HEK293 (cell line): ENCODE measurements around the gene DUSP12.

Source experiments
- CTCF ChIA-PET: fragments of 350-600 bp; formaldehyde crosslinking; extraction: SDS; loops from one replicate; lab custom pipeline; 2021; ENCODE audit warnings: antibody characterized with exemption; lab: Yijun Ruan, JAX
- POLR2A ChIA-PET: fragments of 300-600 bp; formaldehyde crosslinking; extraction: SDS; loops from one replicate; lab custom pipeline; 2020; ENCODE audit warnings: antibody characterized with exemption, inconsistent platforms; lab: Yijun Ruan, JAX
- H3K27ac ChIP-seq: fragments of 200-500 bp; sonication (Bioruptor generic); 2 replicates; pipeline ENCODE4 v1.5.1; 2014; ENCODE audit warnings: low read depth, low read length, control low read depth, inconsistent platforms; ENCODE audit errors: extremely low read depth
- H3K36me3 ChIP-seq, 2 experiments: fragments of 200-500 bp in 1 of 2; sonication (Bioruptor generic) in 1 of 2; 1 replicate in 1 of 2; 2 replicates in 1 of 2; pipeline ENCODE4 v1.5.1; 2014 to 2017; ENCODE audit warnings: inconsistent platforms in 2 of 2, low read length in 2 of 2; ENCODE audit not compliant: control insufficient read depth in 2 of 2, insufficient read depth in 1 of 2
- H3K4me1 ChIP-seq: fragments of 200-500 bp; sonication (Bioruptor generic); 2 replicates; pipeline ENCODE4 v1.5.1; 2014; ENCODE audit warnings: mild to moderate bottlenecking, low read length, inconsistent platforms; ENCODE audit not compliant: control insufficient read depth, insufficient read depth
- H3K4me3 ChIP-seq: 2 replicates; pipeline ENCODE4 v1.5.1; 2011; ENCODE audit warnings: low read depth, mild to moderate bottlenecking, control low read depth, low read length, moderate library complexity
- H3K9me3 ChIP-seq: fragments of 200-500 bp; sonication (Bioruptor generic); 2 replicates; pipeline ENCODE4 v1.5.1; 2014; ENCODE audit warnings: low read depth, low read length, inconsistent platforms; ENCODE audit not compliant: control insufficient read depth, insufficient read depth
- HIC1 ChIP-seq: fragments of 450-650 bp; formaldehyde crosslinking; IDR thresholded peaks from 2 replicates; pipeline ENCODE4 v1.5.1; 2016; ENCODE audit warnings: missing biosample characterization, missing genetic modification characterization
- IKZF3 ChIP-seq: fragments of 450-650 bp; IDR thresholded peaks from 2 replicates; pipeline ENCODE4 v1.5.0; 2018; ENCODE audit warnings: missing biosample characterization, mild to moderate bottlenecking, missing genetic modification characterization, moderate library complexity
- KLF8 ChIP-seq: fragments of 450-650 bp; formaldehyde crosslinking; IDR thresholded peaks from 2 replicates; pipeline ENCODE4 v1.5.1; 2016; ENCODE audit warnings: missing biosample characterization, missing genetic modification characterization
- SP3 ChIP-seq: fragments of 450-650 bp; formaldehyde crosslinking; IDR thresholded peaks from 2 replicates; pipeline ENCODE4 v1.5.1; 2016; ENCODE audit warnings: missing biosample characterization, missing genetic modification characterization
- SP7 ChIP-seq: fragments of 450-650 bp; formaldehyde crosslinking; IDR thresholded peaks from 2 replicates; pipeline ENCODE4 v1.5.1; 2016; ENCODE audit warnings: missing biosample characterization, missing genetic modification characterization
- ZBTB17 ChIP-seq: fragments of 450-650 bp; formaldehyde crosslinking; IDR thresholded peaks from 2 replicates; pipeline ENCODE4 v1.5.1; 2016; ENCODE audit warnings: missing biosample characterization, missing genetic modification characterization
- ZBTB48 ChIP-seq: fragments of 450-650 bp; formaldehyde crosslinking; IDR thresholded peaks from 2 replicates; pipeline ENCODE4 v1.5.1; 2016; ENCODE audit warnings: missing biosample characterization, missing genetic modification characterization
- ZBTB6 ChIP-seq: fragments of 450-650 bp; formaldehyde crosslinking; IDR thresholded peaks from 2 replicates; pipeline ENCODE4 v1.5.1; 2017; ENCODE audit warnings: missing biosample characterization, missing genetic modification characterization
- ZNF10 ChIP-seq: fragments of 450-650 bp; formaldehyde crosslinking; IDR thresholded peaks from 2 replicates; pipeline ENCODE4 v1.5.1; 2017; ENCODE audit warnings: missing biosample characterization, missing genetic modification characterization
- ZNF121 ChIP-seq: fragments of 450-650 bp; formaldehyde crosslinking; IDR thresholded peaks from 2 replicates; pipeline ENCODE4 v1.5.1; 2016; ENCODE audit warnings: missing biosample characterization, missing genetic modification characterization
- ZNF146 ChIP-seq: fragments of 450-650 bp; formaldehyde crosslinking; IDR thresholded peaks from 2 replicates; pipeline ENCODE4 v1.5.1; 2016; ENCODE audit warnings: missing biosample characterization, missing genetic modification characterization
- ZNF350 ChIP-seq: fragments of 450-650 bp; formaldehyde crosslinking; IDR thresholded peaks from 2 replicates; pipeline ENCODE4 v1.5.0; 2017; ENCODE audit warnings: missing biosample characterization, mild to moderate bottlenecking, missing genetic modification characterization
- ZNF391 ChIP-seq: fragments of 450-650 bp; formaldehyde crosslinking; IDR thresholded peaks from 2 replicates; pipeline ENCODE4 v1.5.1; 2016; ENCODE audit warnings: low read depth, missing biosample characterization, missing genetic modification characterization, borderline replicate concordance
- ZNF404 ChIP-seq: fragments of 450-650 bp; formaldehyde crosslinking; IDR thresholded peaks from 2 replicates; pipeline ENCODE4 v1.5.1; 2017; ENCODE audit warnings: missing biosample characterization, missing genetic modification characterization
- ZNF548 ChIP-seq: fragments of 450-650 bp; formaldehyde crosslinking; IDR thresholded peaks from 2 replicates; pipeline ENCODE4 v1.5.1; 2016; ENCODE audit warnings: missing biosample characterization, missing genetic modification characterization
- ZNF596 ChIP-seq: fragments of 450-650 bp; IDR thresholded peaks from 2 replicates; pipeline ENCODE4 v1.5.0; 2018; ENCODE audit warnings: missing biosample characterization, mild to moderate bottlenecking, missing genetic modification characterization, moderate library complexity
- ZNF629 ChIP-seq: fragments of 450-650 bp; formaldehyde crosslinking; IDR thresholded peaks from 2 replicates; pipeline ENCODE4 v1.5.1; 2017; ENCODE audit warnings: missing biosample characterization, missing genetic modification characterization
- ZNF704 ChIP-seq: fragments of 450-650 bp; formaldehyde crosslinking; IDR thresholded peaks from 2 replicates; pipeline ENCODE4 v1.5.1; 2016; ENCODE audit warnings: missing biosample characterization, missing genetic modification characterization
- ZNF76 ChIP-seq: fragments of 450-650 bp; formaldehyde crosslinking; IDR thresholded peaks from 2 replicates; pipeline ENCODE4; 2016; ENCODE audit warnings: low read depth, missing biosample characterization, missing genetic modification characterization, borderline replicate concordance
- ZNF785 ChIP-seq: fragments of 450-650 bp; formaldehyde crosslinking; IDR thresholded peaks from 2 replicates; pipeline ENCODE4 v1.5.1; 2016; ENCODE audit warnings: missing biosample characterization, missing genetic modification characterization
- ZNF843 ChIP-seq: fragments of 450-650 bp; formaldehyde crosslinking; IDR thresholded peaks from 2 replicates; pipeline ENCODE4 v1.5.1; 2016; ENCODE audit warnings: missing biosample characterization, missing genetic modification characterization
- ZSCAN30 ChIP-seq: fragments of 450-650 bp; IDR thresholded peaks from 2 replicates; pipeline ENCODE4 v1.5.1; 2018; ENCODE audit warnings: missing biosample characterization, mild to moderate bottlenecking, missing genetic modification characterization, moderate library complexity

Gene DUSP12

GRCh38 chr1:161736335-161736969 is 13.1 kb upstream of the DUSP12 start:
- Histone ChIP-seq H3K27ac (no peak overlapping the region), H3K4me3 (no peak overlapping the region), H3K9me3 (no peaks in the 10 kb centered on the region), H3K36me3 (no peaks in the 10 kb centered on the region), H3K4me1 (no peaks in the 10 kb centered on the region)
- no peak for TF ChIP-seq ZNF548 (tag by site-specific recombination)
- peak; percentile 48; the same call in 1 of the 2 replicates for TF ChIP-seq ZNF596
- no peak for TF ChIP-seq ZNF391 (tag by site-specific recombination)
- no peak for TF ChIP-seq ZBTB17 (tag by site-specific recombination)
- TF ChIP-seq HIC1 (tag by site-specific recombination), result no peak
- no peak for TF ChIP-seq ZNF404 (tag by site-specific recombination)
- TF ChIP-seq ZNF785 (tag by site-specific recombination), result no peak
- POLR2A ChIA-PET, result interaction anchor here (0.6 to 3.6 kb wide), 2 partner anchors 13 to 56 kb away, joined by 5 to 10 read pairs; partner anchors contain the start of gene DUSP12
- CTCF ChIA-PET, result interaction anchor here (0.7 to 1.8 kb wide), 5 partner anchors 8 to 261 kb away, joined by 3 to 8 read pairs (median 4); no protein-coding TSS in a partner anchor

- POLR2A ChIA-PET, result interaction anchor here (1.1 to 3.6 kb wide), 2 partner anchors 11 to 12 kb away, joined by 3 to 10 read pairs; partner anchors contain the start of gene DUSP12
- CTCF ChIA-PET, result interaction anchor here (0.6 to 7.3 kb wide), 17 partner anchors 9 to 1154 kb away, joined by 3 to 58 read pairs (median 4); partner anchors contain the start of gene DUSP12
- H3K27ac ChIP-seq, result no peak overlapping the region
- no peaks in the 10 kb centered on the region for H3K9me3 ChIP-seq
- H3K4me1 ChIP-seq, result no peaks in the 10 kb centered on the region
- TF ChIP-seq ZBTB6 (tag by site-specific recombination) (no peak), ZNF10 (tag by site-specific recombination) (no peak), ZBTB48 (tag by site-specific recombination) (no peak), ZNF843 (no peak), ZNF350 (tag by site-specific recombination) (no peak), ZNF629 (tag by site-specific recombination) (no peak), SP3 (tag by site-specific recombination) (no peak), ZNF121 (no peak), ZNF704 (no peak), ZNF76 (tag by site-specific recombination) (no peak), IKZF3 (tag by site-specific recombination) (no peak), ZSCAN30 (no peak), SP7 (tag by site-specific recombination) (no peak), ZNF146 (tag by site-specific recombination) (no peak), ZNF391 (tag by site-specific recombination) (no peak), KLF8 (no peak)
- H3K36me3 ChIP-seq, result no peaks in the 10 kb centered on the region
- no peak overlapping the region for H3K4me3 ChIP-seq
Measured at GRCh38 chr1:161737625-161738024, 12.0 kb upstream of the DUSP12 start.
